Vagina (tissue), 2 donors: Measurements from ENCODE around the gene PLEKHH1. TPM values are rescaled to one million over a fixed set of nuclear protein-coding genes. Genes with fewer than 3 reads are reported as not detected.

Source experiments
- DNase-seq, 2 donors: peaks; one replicate each; pipeline ENCODE4 v3.0.0-alpha.2; 2017; ENCODE audit errors: extremely low spot score in 2 of 2
- H3K27ac ChIP-seq: fragments of 200-600 bp; sonication (generic); one replicate; pipeline ENCODE4 v1.5.1; 2019
- H3K27me3 ChIP-seq: fragments of 200-600 bp; sonication (generic); one replicate; pipeline ENCODE4 v1.5.1; 2019
- H3K36me3 ChIP-seq, 2 donors: fragments of 200-600 bp; sonication (generic); one replicate each; pipeline ENCODE4 v1.5.1; 2017 to 2019
- H3K4me1 ChIP-seq: fragments of 200-600 bp; sonication (generic); one replicate; pipeline ENCODE4 v1.5.1; 2019
- H3K4me3 ChIP-seq, 2 donors: fragments of 200-600 bp; sonication (generic); 1 replicate in 1 of 2; 2 replicates in 1 of 2; pipeline ENCODE4 v1.5.1; 2016 to 2019
- H3K9me3 ChIP-seq: fragments of 200-600 bp; sonication (generic); one replicate; pipeline ENCODE4 v1.5.1; 2019
- POLR2A ChIP-seq, 2 donors: fragments of 450-650 bp; IDR thresholded peaks; one replicate each; pipeline ENCODE4 v1.6.1; 2017; ENCODE audit warnings: antibody characterized with exemption in 2 of 2, mild to moderate bottlenecking in 2 of 2, moderate library complexity in 2 of 2
- POLR2AphosphoS5 ChIP-seq, 2 donors: sonication (generic); formaldehyde crosslinking; IDR thresholded peaks; one replicate each; pipeline ENCODE4 v1.9.0; 2017; ENCODE audit warnings: antibody characterized with exemption in 2 of 2, mild to moderate bottlenecking in 2 of 2, low read depth in 1 of 2; ENCODE audit not compliant: insufficient read depth in 1 of 2
- intact Hi-C: fragments of 100-400 bp; cut with DNase I; formaldehyde crosslinking; loops from one replicate; pipeline ENCODE4 v1.15.1; 2023
- total RNA-seq: library from RNA; depleted of rRNA; stranded (reverse); fragments of >200 nt; gene quantifications from one replicate; pipeline ENCODE4 v1.2.3, GENCODE V29; 2016
- TF ChIP-seq, protein P1 (sequence below), 3 experiments: fragments of 450-650 bp in 2 of 3; fragments of 200-600 bp in 1 of 3; sonication (generic) in 1 of 3; IDR thresholded peaks; one replicate each; pipeline ENCODE4 v1.5.1; 2017 to 2019; ENCODE audit warnings: antibody characterized with exemption in 3 of 3, mild to moderate bottlenecking in 2 of 3, moderate library complexity in 2 of 3

The PLEKHH1 gene
- total RNA-seq, 1 donor from 2014 or later, result 2.5 TPM

DNA sequence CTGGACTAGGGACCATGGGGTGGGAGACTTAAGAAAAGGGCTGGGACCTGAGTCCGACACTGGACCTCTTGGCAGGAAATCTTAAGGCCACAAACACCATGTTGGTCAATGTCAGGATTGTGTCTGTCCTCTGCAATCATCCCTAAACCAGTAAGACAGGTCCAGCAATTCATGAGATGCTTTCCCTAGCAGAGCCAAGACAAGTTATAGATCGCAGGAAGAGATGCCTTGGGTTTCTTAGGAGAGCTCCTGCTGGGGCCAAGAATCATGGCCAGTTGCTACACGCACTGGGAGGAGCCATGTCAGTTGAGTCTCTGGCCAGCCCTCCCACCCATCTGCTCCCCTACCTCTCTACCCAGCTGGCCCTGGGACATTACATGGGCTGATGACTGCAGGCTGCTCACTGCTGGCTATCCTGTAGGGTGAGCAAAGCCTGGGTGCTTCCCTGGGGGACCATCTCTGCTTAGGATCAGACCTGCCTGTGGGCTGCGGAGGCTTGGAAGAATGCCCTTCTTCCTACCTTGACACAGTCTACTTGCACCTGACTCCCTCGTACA is 14.2 kb downstream of the PLEKHH1 start:
- Histone ChIP-seq H3K9me3 (no peaks in the 10 kb centered on the region), H3K4me1 (no peaks in the 10 kb centered on the region), H3K27me3 (no peaks in the 10 kb centered on the region), H3K4me3 (no peak overlapping the region), H3K27ac (no peak overlapping the region), H3K36me3 (no peaks in the 10 kb centered on the region)
- intact Hi-C loops, result no loop called here
- TF ChIP-seq, protein P1, sequence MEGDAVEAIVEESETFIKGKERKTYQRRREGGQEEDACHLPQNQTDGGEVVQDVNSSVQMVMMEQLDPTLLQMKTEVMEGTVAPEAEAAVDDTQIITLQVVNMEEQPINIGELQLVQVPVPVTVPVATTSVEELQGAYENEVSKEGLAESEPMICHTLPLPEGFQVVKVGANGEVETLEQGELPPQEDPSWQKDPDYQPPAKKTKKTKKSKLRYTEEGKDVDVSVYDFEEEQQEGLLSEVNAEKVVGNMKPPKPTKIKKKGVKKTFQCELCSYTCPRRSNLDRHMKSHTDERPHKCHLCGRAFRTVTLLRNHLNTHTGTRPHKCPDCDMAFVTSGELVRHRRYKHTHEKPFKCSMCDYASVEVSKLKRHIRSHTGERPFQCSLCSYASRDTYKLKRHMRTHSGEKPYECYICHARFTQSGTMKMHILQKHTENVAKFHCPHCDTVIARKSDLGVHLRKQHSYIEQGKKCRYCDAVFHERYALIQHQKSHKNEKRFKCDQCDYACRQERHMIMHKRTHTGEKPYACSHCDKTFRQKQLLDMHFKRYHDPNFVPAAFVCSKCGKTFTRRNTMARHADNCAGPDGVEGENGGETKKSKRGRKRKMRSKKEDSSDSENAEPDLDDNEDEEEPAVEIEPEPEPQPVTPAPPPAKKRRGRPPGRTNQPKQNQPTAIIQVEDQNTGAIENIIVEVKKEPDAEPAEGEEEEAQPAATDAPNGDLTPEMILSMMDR (IDR thresholded peaks at IDR 0.05), result no peak
- no peak for TF ChIP-seq POLR2A (IDR thresholded peaks at IDR 0.05)
- no peak for TF ChIP-seq POLR2AphosphoS5 (IDR thresholded peaks at IDR 0.05; ENCODE audit: insufficient read depth in 1 of 2, low read depth in 1 of 2)
- no peak for DNase-seq

DNA sequence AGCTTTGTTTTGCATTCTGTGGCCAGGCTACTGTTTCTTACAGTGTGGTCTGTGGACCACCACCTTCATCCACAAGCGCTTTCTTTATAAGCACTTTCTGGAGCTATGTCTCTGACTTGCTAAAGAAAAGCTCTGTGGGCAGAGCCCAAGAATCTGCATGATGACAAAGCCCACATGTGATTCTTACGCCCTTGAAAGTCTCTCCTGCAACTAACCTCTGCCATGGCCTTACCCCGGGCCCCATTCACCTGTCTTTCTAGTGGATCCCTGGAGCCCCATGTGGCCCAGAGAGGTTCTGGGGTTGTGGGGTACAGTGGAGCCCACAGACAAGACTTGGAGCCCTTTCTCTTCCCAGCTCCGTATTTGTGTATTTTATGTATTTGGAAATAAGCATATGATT is 16.6 kb downstream of the PLEKHH1 start:
- Histone ChIP-seq H3K9me3 (no peaks in the 10 kb centered on the region), H3K36me3 (no peaks in the 10 kb centered on the region), H3K4me1 (no peaks in the 10 kb centered on the region), H3K27ac (no peak overlapping the region), H3K27me3 (no peaks in the 10 kb centered on the region), H3K4me3 (no peak overlapping the region)
- intact Hi-C loops, result no loop called here
- TF ChIP-seq, protein P1 (IDR thresholded peaks at IDR 0.05), result no peak
- no peak for TF ChIP-seq POLR2AphosphoS5 (IDR thresholded peaks at IDR 0.05; ENCODE audit: insufficient read depth in 1 of 2, low read depth in 1 of 2)
- TF ChIP-seq POLR2A (IDR thresholded peaks at IDR 0.05), result no peak
- no peak for DNase-seq

GRCh38 chr14:67551123-67551522 is 18.0 kb downstream of the PLEKHH1 start:
- no peaks in the 10 kb centered on the region for H3K4me1 ChIP-seq
- intact Hi-C loops, result no loop called here
- no peaks in the 10 kb centered on the region for H3K36me3 ChIP-seq
- no peak overlapping the region for H3K4me3 ChIP-seq
- H3K9me3 ChIP-seq, result no peaks in the 10 kb centered on the region
- no peak overlapping the region for H3K27ac ChIP-seq
- no peaks in the 10 kb centered on the region for H3K27me3 ChIP-seq
- no peak for DNase-seq
- TF ChIP-seq, protein P1 (IDR thresholded peaks at IDR 0.05), result no peak
- no peak for TF ChIP-seq POLR2AphosphoS5 (IDR thresholded peaks at IDR 0.05; ENCODE audit: insufficient read depth in 1 of 2, low read depth in 1 of 2)
- TF ChIP-seq POLR2A (IDR thresholded peaks at IDR 0.05), result no peak

DNA sequence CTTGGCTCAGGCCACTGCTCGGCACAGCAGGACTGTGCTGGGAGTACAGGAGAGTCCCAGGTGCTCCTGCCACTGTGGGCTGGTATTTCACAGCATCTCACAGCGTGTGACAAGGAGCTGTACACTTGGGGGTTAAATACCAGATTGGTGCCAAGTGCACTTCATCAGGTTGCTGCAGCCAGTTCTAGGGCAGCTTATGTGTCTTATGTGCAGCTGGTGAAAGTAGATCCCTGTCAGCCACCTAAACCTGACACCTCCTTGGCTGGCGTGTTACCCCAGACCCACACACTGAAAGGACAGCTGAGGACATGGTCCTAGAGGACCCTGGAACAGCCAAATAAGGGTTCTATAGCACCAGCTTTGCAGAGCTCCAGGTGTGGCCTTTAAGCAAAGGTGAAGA is 18.9 kb downstream of the PLEKHH1 start:
- no peak overlapping the region for H3K27ac ChIP-seq
- no peaks in the 10 kb centered on the region for H3K4me1 ChIP-seq
- no peak overlapping the region for H3K4me3 ChIP-seq
- no peaks in the 10 kb centered on the region for H3K36me3 ChIP-seq
- H3K27me3 ChIP-seq, result no peaks in the 10 kb centered on the region
- DNase-seq, result no peak
- intact Hi-C loops, result no loop called here
- TF ChIP-seq, protein P1 (IDR thresholded peaks at IDR 0.05), result no peak
- TF ChIP-seq POLR2AphosphoS5 (IDR thresholded peaks at IDR 0.05; ENCODE audit: insufficient read depth in 1 of 2, low read depth in 1 of 2) (no peak), POLR2A (IDR thresholded peaks at IDR 0.05) (no peak)
- H3K9me3 ChIP-seq, result no peaks in the 10 kb centered on the region

DNA sequence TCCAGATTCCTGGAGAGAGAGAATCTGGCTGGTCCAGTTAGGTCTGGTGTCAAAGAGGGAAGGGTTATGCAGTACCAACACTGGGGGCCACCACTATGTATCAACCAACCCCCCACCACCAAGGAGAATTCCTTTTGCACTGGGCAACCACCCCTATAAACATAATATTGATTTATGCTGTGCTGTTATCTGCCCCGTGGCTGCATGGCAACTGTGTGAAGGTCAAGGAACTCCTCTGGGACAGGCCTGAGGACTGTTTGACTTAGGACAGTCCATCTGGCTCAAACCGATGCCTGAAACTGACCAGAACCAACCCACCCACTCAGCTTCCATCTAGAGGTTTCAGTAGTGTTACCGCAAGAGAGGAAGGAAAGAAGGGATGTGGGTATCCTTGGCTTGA is 20.5 kb downstream of the PLEKHH1 start:
- Histone ChIP-seq H3K27me3 (no peaks in the 10 kb centered on the region), H3K36me3 (no peaks in the 10 kb centered on the region), H3K27ac (no peak overlapping the region), H3K4me3 (no peak overlapping the region), H3K4me1 (no peaks in the 10 kb centered on the region), H3K9me3 (no peaks in the 10 kb centered on the region)
- TF ChIP-seq, protein P1 (IDR thresholded peaks at IDR 0.05), result no peak
- TF ChIP-seq POLR2AphosphoS5 (IDR thresholded peaks at IDR 0.05; ENCODE audit: insufficient read depth in 1 of 2, low read depth in 1 of 2), result no peak
- no peak for TF ChIP-seq POLR2A (IDR thresholded peaks at IDR 0.05)
- intact Hi-C loops, result no loop called here
- no peak for DNase-seq
